ENCODE results near the gene MAVS.

MAVS gene

GRCh38 chr20:3820901-3821727, 25.5 kb upstream of the MAVS start:
- peaks cover 21% of the 10 kb centered on the region for H3K36me3 ChIP-seq
- H3K27ac ChIP-seq: peak overlapping the region; percentile 97
- no peaks in the 10 kb centered on the region for H3K9me3 ChIP-seq
- peaks cover 16% of the 10 kb centered on the region in 2 experiments for H3K4me1 ChIP-seq (ENCODE audit: control insufficient read depth in 1 of 2, insufficient read depth in 1 of 2, low read depth in 1 of 2, low read length in 1 of 2)
- no peak for TF ChIP-seq CTCF (IDR thresholded peaks at IDR 0.05)
- no peaks in the 10 kb centered on the region for H3K27me3 ChIP-seq
- H3K4me3 ChIP-seq (ENCODE audit: low read depth in 1 of 2, low read length in 1 of 2): peak overlapping the region; percentile 96

DNA sequence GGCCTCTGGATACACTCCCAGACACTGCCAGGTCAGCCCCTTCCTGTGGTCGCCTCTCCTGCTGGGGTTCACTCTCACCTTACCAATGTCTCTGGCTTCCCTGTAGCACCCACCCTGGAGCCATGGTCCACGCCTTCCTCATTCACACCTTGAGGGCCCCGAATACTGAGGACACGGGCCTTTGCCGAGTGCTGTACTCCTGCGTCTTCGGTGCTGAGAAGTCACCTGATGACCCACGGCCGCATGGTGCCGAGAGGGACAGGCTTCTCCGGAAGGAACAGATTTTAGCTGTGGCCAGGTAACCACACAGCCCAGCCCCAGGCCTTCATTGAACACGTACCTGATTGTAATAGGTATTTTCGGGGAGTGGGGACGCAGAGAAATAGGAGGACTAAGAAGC, 24.6 kb upstream of the MAVS start:
- no peak overlapping the region for H3K27ac ChIP-seq
- H3K9me3 ChIP-seq: no peaks in the 10 kb centered on the region

GRCh38 chr20:3823881-3824280, 22.8 kb upstream of the MAVS start:
- Histone ChIP-seq H3K27me3 (no peaks in the 10 kb centered on the region), H3K36me3 (peaks cover 21% of the 10 kb centered on the region)

More for the DNA sequence above, 24.6 kb upstream of the MAVS start:
- H3K27me3 ChIP-seq: no peaks in the 10 kb centered on the region
- H3K4me3 ChIP-seq (ENCODE audit: low read depth in 1 of 2, low read length in 1 of 2): no peak overlapping the region
- peaks cover 21% of the 10 kb centered on the region for H3K36me3 ChIP-seq
- peaks cover 16 to 25% of the 10 kb centered on the region in 2 experiments for H3K4me1 ChIP-seq (ENCODE audit: control insufficient read depth in 1 of 2, insufficient read depth in 1 of 2, low read depth in 1 of 2, low read length in 1 of 2)
- TF ChIP-seq CTCF (IDR thresholded peaks at IDR 0.05): no peak

DNA sequence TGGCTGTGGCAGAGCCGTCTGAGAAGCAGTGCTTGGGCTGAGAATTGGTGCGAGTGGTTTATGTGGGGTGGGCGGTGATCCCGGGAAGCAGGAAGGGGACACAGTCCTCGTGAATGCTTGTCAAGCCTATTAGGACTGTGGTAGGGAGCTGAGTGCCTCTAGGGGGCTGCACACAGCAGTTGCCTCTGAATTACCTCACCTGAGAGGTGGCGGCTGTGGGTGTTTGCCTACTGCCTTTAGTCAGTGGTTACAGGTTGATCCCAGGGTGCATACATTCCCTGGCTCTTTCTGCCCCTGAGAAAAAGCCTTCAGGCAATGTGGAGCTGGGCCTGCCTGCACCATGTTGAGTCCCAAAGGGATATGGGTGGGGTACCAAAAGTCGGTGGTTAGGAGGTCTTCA, 21.1 kb upstream of the MAVS start:
- no peak overlapping the region for H3K27ac ChIP-seq
- H3K9me3 ChIP-seq: no peaks in the 10 kb centered on the region
- peaks cover 21% of the 10 kb centered on the region for H3K36me3 ChIP-seq
- TF ChIP-seq CTCF (IDR thresholded peaks at IDR 0.05): no peak
- no peaks in the 10 kb centered on the region for H3K27me3 ChIP-seq
- no peak overlapping the region for H3K4me3 ChIP-seq (ENCODE audit: low read depth in 1 of 2, low read length in 1 of 2)
- H3K4me1 ChIP-seq (ENCODE audit: control insufficient read depth in 1 of 2, insufficient read depth in 1 of 2, low read depth in 1 of 2, low read length in 1 of 2): peaks cover 30 to 40% of the 10 kb centered on the region in 2 experiments

More at GRCh38 chr20:3823881-3824280, 22.8 kb upstream of the MAVS start:
- Histone ChIP-seq H3K4me1 (ENCODE audit: control insufficient read depth in 1 of 2, insufficient read depth in 1 of 2, low read depth in 1 of 2, low read length in 1 of 2) (peaks cover 23 to 35% of the 10 kb centered on the region in 2 experiments), H3K27ac (no peak overlapping the region), H3K4me3 (ENCODE audit: low read depth in 1 of 2, low read length in 1 of 2) (no peak overlapping the region), H3K9me3 (no peaks in the 10 kb centered on the region)
- no peak for TF ChIP-seq CTCF (IDR thresholded peaks at IDR 0.05)

DNA sequence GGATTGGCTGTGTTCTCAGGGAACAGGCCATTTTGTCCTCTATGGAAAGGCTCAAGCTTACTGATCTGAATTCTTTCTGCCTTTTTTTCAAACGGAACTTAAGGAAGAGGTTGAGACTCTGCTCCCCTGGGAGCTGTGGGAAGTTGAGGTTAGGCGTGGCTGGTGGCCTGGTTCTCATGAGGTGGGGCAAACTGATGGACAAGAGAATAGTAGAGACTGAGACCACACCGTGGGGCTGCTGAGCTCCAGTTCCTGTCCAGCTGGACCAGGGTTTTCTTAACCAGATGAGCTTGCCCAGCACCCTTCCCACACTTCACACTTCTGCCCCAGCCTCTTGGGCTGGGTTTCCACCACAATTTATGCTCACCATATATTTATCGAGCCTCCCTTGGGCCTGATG, 20.2 kb upstream of the MAVS start:
- TF ChIP-seq CTCF (IDR thresholded peaks at IDR 0.05): no peak
- peaks cover 21% of the 10 kb centered on the region for H3K36me3 ChIP-seq

More for the DNA sequence above, 20.2 kb upstream of the MAVS start:
- peak overlapping the region; percentile 77 for H3K27ac ChIP-seq
- peaks cover 28 to 43% of the 10 kb centered on the region in 2 experiments for H3K4me1 ChIP-seq (ENCODE audit: control insufficient read depth in 1 of 2, insufficient read depth in 1 of 2, low read depth in 1 of 2, low read length in 1 of 2)
- H3K4me3 ChIP-seq (ENCODE audit: low read depth in 1 of 2, low read length in 1 of 2): no peak overlapping the region
- no peaks in the 10 kb centered on the region for H3K27me3 ChIP-seq
- H3K9me3 ChIP-seq: no peaks in the 10 kb centered on the region
